COR-L47 (cell line): ENCODE measurements around the gene DCLK2.

Experiments used
- DNase-seq: peaks from one replicate; lab custom pipeline; 2025; lab: John Stamatoyannopoulos, UW

Gene DCLK2

GRCh38 chr4:150240011-150240410, 161.8 kb downstream of the DCLK2 start:
- DNase-seq = no peak

- peak; percentile 47 for DNase-seq
These were observed 164.7 kb downstream of the DCLK2 start for GRCh38 chr4:150242820-150243458.

- DNase-seq = no peak
These were observed 165.7 kb downstream of the DCLK2 start for GRCh38 chr4:150243932-150244331.

- DNase-seq = peak; percentile 74
These were observed 166.4 kb downstream of the DCLK2 start for GRCh38 chr4:150244600-150244999.

- DNase-seq = no peak
These were observed 168.9 kb downstream of the DCLK2 start for GRCh38 chr4:150247184-150247583.

- no peak for DNase-seq
These were observed 169.9 kb downstream of the DCLK2 start for GRCh38 chr4:150248181-150248580.

GRCh38 chr4:150250293-150250997, 172.2 kb downstream of the DCLK2 start:
- DNase-seq = no peak

GRCh38 chr4:150250998-150251651, 172.9 kb downstream of the DCLK2 start:
- no peak for DNase-seq

GRCh38 chr4:150251752-150252190, 173.5 kb downstream of the DCLK2 start:
- DNase-seq = no peak

GRCh38 chr4:150252306-150252705, 174.1 kb downstream of the DCLK2 start:
- no peak for DNase-seq

- DNase-seq = no peak
These were observed 174.5 kb downstream of the DCLK2 start for GRCh38 chr4:150252741-150253140.

- no peak for DNase-seq
These were observed 175.2 kb downstream of the DCLK2 start for GRCh38 chr4:150253416-150253815.

GRCh38 chr4:150253965-150254630, 175.9 kb downstream of the DCLK2 start:
- no peak for DNase-seq

- no peak for DNase-seq
These were observed 177.5 kb downstream of the DCLK2 start for GRCh38 chr4:150255610-150256224.

- no peak for DNase-seq
These were observed 178.0 kb downstream of the DCLK2 start for GRCh38 chr4:150256225-150256620.

GRCh38 chr4:150256841-150257730, 178.8 kb downstream of the DCLK2 start:
- DNase-seq = no peak

- no peak for DNase-seq
These were observed 180.3 kb downstream of the DCLK2 start for GRCh38 chr4:150258569-150258968.

- DNase-seq = no peak
These were observed 181.8 kb downstream of the DCLK2 start for GRCh38 chr4:150259861-150260567.

GRCh38 chr4:150261571-150261970, 183.3 kb downstream of the DCLK2 start:
- no peak for DNase-seq

GRCh38 chr4:150262611-150263010, 184.4 kb downstream of the DCLK2 start:
- no peak for DNase-seq
